Measurements from ENCODE around the gene ENO4.

The ENO4 gene

GRCh38 chr10:116880716-116881482, 31.6 kb downstream of the ENO4 start:
- H3K27me3 ChIP-seq (replicated peaks; ENCODE audit: control insufficient read depth, insufficient read depth, low read length, poor library complexity, severe bottlenecking), result no peaks in the 10 kb centered on the region
- no peaks in the 10 kb centered on the region for H3K36me3 ChIP-seq (ENCODE audit: control insufficient read depth, insufficient read depth, low read length)
- H3K4me3 ChIP-seq (ENCODE audit: insufficient read depth, low read depth, low read length, poor library complexity, severe bottlenecking), result no peak overlapping the region
- H3K27ac ChIP-seq (ENCODE audit: insufficient read depth, low read length, poor library complexity, severe bottlenecking), result no peak overlapping the region
- DNase-seq, result no peak
- no peaks in the 10 kb centered on the region for H3K9me3 ChIP-seq (ENCODE audit: control insufficient read depth, low read length)
- H3K4me1 ChIP-seq (ENCODE audit: control insufficient read depth, insufficient read depth, low read length, poor library complexity, severe bottlenecking), result no peaks in the 10 kb centered on the region

- Histone ChIP-seq H3K36me3 (ENCODE audit: control insufficient read depth, insufficient read depth, low read length) (no peaks in the 10 kb centered on the region), H3K4me1 (ENCODE audit: control insufficient read depth, insufficient read depth, low read length, poor library complexity, severe bottlenecking) (no peaks in the 10 kb centered on the region), H3K4me3 (ENCODE audit: insufficient read depth, low read depth, low read length, poor library complexity, severe bottlenecking) (no peak overlapping the region)
These were observed 33.3 kb downstream of the ENO4 start for GRCh38 chr10:116882639-116883038.

GRCh38 chr10:116886772-116887171, 37.5 kb downstream of the ENO4 start:
- no peaks in the 10 kb centered on the region for H3K36me3 ChIP-seq (ENCODE audit: control insufficient read depth, insufficient read depth, low read length)
- H3K27ac ChIP-seq (ENCODE audit: insufficient read depth, low read length, poor library complexity, severe bottlenecking), result no peak overlapping the region
- no peaks in the 10 kb centered on the region for H3K9me3 ChIP-seq (ENCODE audit: control insufficient read depth, low read length)
- no peaks in the 10 kb centered on the region for H3K4me1 ChIP-seq (ENCODE audit: control insufficient read depth, insufficient read depth, low read length, poor library complexity, severe bottlenecking)
- H3K4me3 ChIP-seq (ENCODE audit: insufficient read depth, low read depth, low read length, poor library complexity, severe bottlenecking), result no peak overlapping the region
- no peaks in the 10 kb centered on the region for H3K27me3 ChIP-seq (replicated peaks; ENCODE audit: control insufficient read depth, insufficient read depth, low read length, poor library complexity, severe bottlenecking)
- DNase-seq, result no peak

More at GRCh38 chr10:116882639-116883038, 33.3 kb downstream of the ENO4 start:
- Histone ChIP-seq H3K27me3 (replicated peaks; ENCODE audit: control insufficient read depth, insufficient read depth, low read length, poor library complexity, severe bottlenecking) (no peaks in the 10 kb centered on the region), H3K9me3 (ENCODE audit: control insufficient read depth, low read length) (no peaks in the 10 kb centered on the region), H3K27ac (ENCODE audit: insufficient read depth, low read length, poor library complexity, severe bottlenecking) (no peak overlapping the region)
- no peak for DNase-seq

- H3K27ac ChIP-seq (ENCODE audit: insufficient read depth, low read length, poor library complexity, severe bottlenecking), result no peak overlapping the region
- H3K27me3 ChIP-seq (replicated peaks; ENCODE audit: control insufficient read depth, insufficient read depth, low read length, poor library complexity, severe bottlenecking), result no peaks in the 10 kb centered on the region
- H3K9me3 ChIP-seq (ENCODE audit: control insufficient read depth, low read length), result no peaks in the 10 kb centered on the region
- H3K4me1 ChIP-seq (ENCODE audit: control insufficient read depth, insufficient read depth, low read length, poor library complexity, severe bottlenecking), result no peaks in the 10 kb centered on the region
- no peak overlapping the region for H3K4me3 ChIP-seq (ENCODE audit: insufficient read depth, low read depth, low read length, poor library complexity, severe bottlenecking)
- H3K36me3 ChIP-seq (ENCODE audit: control insufficient read depth, insufficient read depth, low read length), result no peaks in the 10 kb centered on the region
- DNase-seq, result no peak
These were observed 39.2 kb downstream of the ENO4 start for GRCh38 chr10:116888380-116889055.

- Histone ChIP-seq H3K27me3 (replicated peaks; ENCODE audit: control insufficient read depth, insufficient read depth, low read length, poor library complexity, severe bottlenecking) (no peaks in the 10 kb centered on the region), H3K4me1 (ENCODE audit: control insufficient read depth, insufficient read depth, low read length, poor library complexity, severe bottlenecking) (no peaks in the 10 kb centered on the region), H3K4me3 (ENCODE audit: insufficient read depth, low read depth, low read length, poor library complexity, severe bottlenecking) (no peak overlapping the region), H3K36me3 (ENCODE audit: control insufficient read depth, insufficient read depth, low read length) (no peaks in the 10 kb centered on the region), H3K9me3 (ENCODE audit: control insufficient read depth, low read length) (no peaks in the 10 kb centered on the region), H3K27ac (ENCODE audit: insufficient read depth, low read length, poor library complexity, severe bottlenecking) (no peak overlapping the region)
- no peak for DNase-seq
These were observed 39.8 kb downstream of the ENO4 start for GRCh38 chr10:116889066-116889465.

GRCh38 chr10:116891208-116891607, 41.9 kb downstream of the ENO4 start:
- H3K27ac ChIP-seq (ENCODE audit: insufficient read depth, low read length, poor library complexity, severe bottlenecking), result no peak overlapping the region
- H3K27me3 ChIP-seq (replicated peaks; ENCODE audit: control insufficient read depth, insufficient read depth, low read length, poor library complexity, severe bottlenecking), result no peaks in the 10 kb centered on the region
- no peaks in the 10 kb centered on the region for H3K9me3 ChIP-seq (ENCODE audit: control insufficient read depth, low read length)
- H3K4me1 ChIP-seq (ENCODE audit: control insufficient read depth, insufficient read depth, low read length, poor library complexity, severe bottlenecking), result no peaks in the 10 kb centered on the region
- H3K4me3 ChIP-seq (ENCODE audit: insufficient read depth, low read depth, low read length, poor library complexity, severe bottlenecking), result no peak overlapping the region
- DNase-seq, result no peak
- H3K36me3 ChIP-seq (ENCODE audit: control insufficient read depth, insufficient read depth, low read length), result no peaks in the 10 kb centered on the region

GRCh38 chr10:116892907-116893685, 43.8 kb downstream of the ENO4 start:
- H3K27ac ChIP-seq (ENCODE audit: insufficient read depth, low read length, poor library complexity, severe bottlenecking), result no peak overlapping the region

GRCh38 chr10:116893686-116894037, 44.4 kb downstream of the ENO4 start:
- Histone ChIP-seq H3K36me3 (ENCODE audit: control insufficient read depth, insufficient read depth, low read length) (no peaks in the 10 kb centered on the region), H3K9me3 (ENCODE audit: control insufficient read depth, low read length) (no peaks in the 10 kb centered on the region), H3K4me3 (ENCODE audit: insufficient read depth, low read depth, low read length, poor library complexity, severe bottlenecking) (no peak overlapping the region), H3K4me1 (ENCODE audit: control insufficient read depth, insufficient read depth, low read length, poor library complexity, severe bottlenecking) (no peaks in the 10 kb centered on the region), H3K27me3 (replicated peaks; ENCODE audit: control insufficient read depth, insufficient read depth, low read length, poor library complexity, severe bottlenecking) (no peaks in the 10 kb centered on the region), H3K27ac (ENCODE audit: insufficient read depth, low read length, poor library complexity, severe bottlenecking) (no peak overlapping the region)
- DNase-seq, result no peak

More at GRCh38 chr10:116892907-116893685, 43.8 kb downstream of the ENO4 start:
- Histone ChIP-seq H3K4me3 (ENCODE audit: insufficient read depth, low read depth, low read length, poor library complexity, severe bottlenecking) (no peak overlapping the region), H3K4me1 (ENCODE audit: control insufficient read depth, insufficient read depth, low read length, poor library complexity, severe bottlenecking) (no peaks in the 10 kb centered on the region), H3K27me3 (replicated peaks; ENCODE audit: control insufficient read depth, insufficient read depth, low read length, poor library complexity, severe bottlenecking) (no peaks in the 10 kb centered on the region), H3K9me3 (ENCODE audit: control insufficient read depth, low read length) (no peaks in the 10 kb centered on the region), H3K36me3 (ENCODE audit: control insufficient read depth, insufficient read depth, low read length) (no peaks in the 10 kb centered on the region)
- DNase-seq, result no peak

- H3K9me3 ChIP-seq (ENCODE audit: control insufficient read depth, low read length), result no peaks in the 10 kb centered on the region
- no peaks in the 10 kb centered on the region for H3K4me1 ChIP-seq (ENCODE audit: control insufficient read depth, insufficient read depth, low read length, poor library complexity, severe bottlenecking)
- H3K36me3 ChIP-seq (ENCODE audit: control insufficient read depth, insufficient read depth, low read length), result no peaks in the 10 kb centered on the region
- no peak overlapping the region for H3K27ac ChIP-seq (ENCODE audit: insufficient read depth, low read length, poor library complexity, severe bottlenecking)
- no peak for DNase-seq
- no peaks in the 10 kb centered on the region for H3K27me3 ChIP-seq (replicated peaks; ENCODE audit: control insufficient read depth, insufficient read depth, low read length, poor library complexity, severe bottlenecking)
- H3K4me3 ChIP-seq (ENCODE audit: insufficient read depth, low read depth, low read length, poor library complexity, severe bottlenecking), result no peak overlapping the region
These were observed 50.3 kb downstream of the ENO4 start for GRCh38 chr10:116899626-116900025.

- no peak for DNase-seq
- Histone ChIP-seq H3K9me3 (ENCODE audit: control insufficient read depth, low read length) (no peaks in the 10 kb centered on the region), H3K4me1 (ENCODE audit: control insufficient read depth, insufficient read depth, low read length, poor library complexity, severe bottlenecking) (no peaks in the 10 kb centered on the region), H3K27me3 (replicated peaks; ENCODE audit: control insufficient read depth, insufficient read depth, low read length, poor library complexity, severe bottlenecking) (no peaks in the 10 kb centered on the region), H3K27ac (ENCODE audit: insufficient read depth, low read length, poor library complexity, severe bottlenecking) (no peak overlapping the region), H3K36me3 (ENCODE audit: control insufficient read depth, insufficient read depth, low read length) (no peaks in the 10 kb centered on the region), H3K4me3 (ENCODE audit: insufficient read depth, low read depth, low read length, poor library complexity, severe bottlenecking) (no peak overlapping the region)
These were observed 56.5 kb downstream of the ENO4 start for GRCh38 chr10:116905845-116906210.

Data from effector memory CD4-positive, alpha-beta T cell (primary cell).